Camera-type eye (tissue), 1 donor: Measurements from ENCODE around the gene STIM1. TPM values are rescaled to one million over a fixed set of nuclear protein-coding genes. Genes with fewer than 3 reads are reported as not detected.

Experiments
- total RNA-seq: library from RNA; depleted of rRNA; stranded (reverse); fragments of >200 nt; gene quantifications from one replicate; pipeline ENCODE4 v1.2.3, GENCODE V29; 2014

Gene STIM1
- 32.2 TPM for total RNA-seq

DNA sequence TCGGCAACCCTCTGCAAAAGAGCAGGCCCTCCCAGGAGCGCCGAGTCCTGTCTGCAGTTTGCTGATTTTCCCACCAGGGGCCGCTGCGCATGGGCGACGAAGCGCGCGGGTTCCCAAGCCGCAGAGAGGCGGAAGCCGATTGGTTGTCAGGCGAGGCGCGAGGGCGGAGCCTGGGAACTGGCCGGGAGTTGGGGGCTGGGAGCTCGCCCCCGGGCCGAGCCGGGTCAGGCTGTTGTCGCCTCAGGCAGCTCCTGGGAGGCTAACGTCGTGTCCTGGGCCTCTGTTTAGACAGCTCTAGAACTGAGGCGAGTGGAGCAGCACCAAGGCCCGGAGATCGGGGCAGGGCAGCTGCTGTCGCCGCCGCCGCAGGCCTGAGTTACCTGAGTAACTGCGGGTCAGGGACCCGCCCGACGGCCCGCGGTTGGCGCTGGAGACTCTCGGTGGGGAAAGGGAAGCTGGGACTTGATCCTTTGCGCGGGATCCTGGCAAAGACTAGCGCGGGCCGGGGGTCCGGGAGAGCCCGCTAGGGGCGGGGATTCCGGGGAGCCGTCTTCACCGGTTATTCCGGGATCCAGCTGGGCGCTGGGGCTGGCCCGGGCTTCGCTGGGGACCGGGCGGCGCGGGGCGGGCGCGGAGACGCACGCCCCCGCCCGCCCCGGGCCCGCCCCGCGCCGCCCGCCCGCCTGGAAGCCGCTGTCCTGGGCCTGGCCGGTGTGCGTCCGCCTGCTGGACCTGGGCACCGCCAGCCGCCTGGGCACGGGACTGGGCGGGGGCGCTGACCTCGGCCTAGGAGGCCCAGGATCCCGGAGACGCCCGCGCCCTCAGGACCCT lies at the start of gene STIM1:
TSS of gene STIM1 (plus strand) at position 688 of the 831 bp plus-strand sequence. CDS start 607 bp downstream, outside the sequence.

DNA sequence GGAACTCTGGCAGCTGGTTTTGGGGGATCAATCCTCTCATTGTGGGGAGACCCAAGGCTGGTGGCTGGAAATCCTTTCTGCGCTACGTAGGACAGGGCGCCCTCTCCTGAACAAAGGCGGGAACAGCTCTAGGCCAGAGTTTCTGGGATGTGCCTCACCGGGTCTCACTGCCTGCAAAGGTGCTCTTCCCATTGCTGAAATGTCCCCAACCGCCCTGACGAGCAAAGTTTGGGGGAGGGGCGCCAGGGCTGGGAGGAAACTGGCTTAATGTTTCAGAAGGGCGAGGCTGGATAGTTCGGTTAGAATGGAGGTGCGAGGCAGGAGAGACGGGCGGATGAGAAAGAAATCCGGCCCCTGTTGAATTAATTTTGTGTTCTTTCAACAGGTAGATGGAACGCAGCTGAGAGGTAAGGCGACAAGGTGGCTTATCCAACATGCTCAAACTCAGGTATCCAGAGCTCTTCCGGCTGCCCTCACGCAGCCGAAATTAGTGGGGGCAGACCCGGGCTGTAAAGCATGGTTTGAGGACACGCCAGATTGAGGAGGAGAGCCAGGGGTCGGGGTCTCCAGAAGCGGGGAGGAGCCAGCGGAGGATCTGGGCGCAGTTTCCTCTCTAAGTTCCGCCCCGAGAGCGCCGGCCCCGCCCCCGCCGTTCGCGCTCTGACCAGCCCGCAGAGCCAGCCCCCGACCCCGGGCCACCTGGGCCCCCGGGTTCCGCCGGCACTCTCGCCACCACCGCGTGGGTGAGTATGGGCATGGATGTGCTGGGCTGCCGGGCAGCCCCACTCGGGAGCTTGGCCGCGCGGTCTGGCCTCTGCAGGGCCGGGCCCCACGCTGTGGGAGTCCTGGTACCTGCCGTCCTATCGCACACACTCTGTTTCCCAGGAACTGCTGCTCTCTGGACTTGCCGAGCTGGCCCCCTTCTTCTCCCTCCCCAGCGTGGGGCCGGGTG lies 47.3 kb upstream of the STIM1 start, which contains the start of gene PGAP2:
TSS of gene PGAP2 (plus strand) at position 652 of the 952 bp plus-strand sequence. CDS start 2,700 bp downstream, outside the sequence.

DNA sequence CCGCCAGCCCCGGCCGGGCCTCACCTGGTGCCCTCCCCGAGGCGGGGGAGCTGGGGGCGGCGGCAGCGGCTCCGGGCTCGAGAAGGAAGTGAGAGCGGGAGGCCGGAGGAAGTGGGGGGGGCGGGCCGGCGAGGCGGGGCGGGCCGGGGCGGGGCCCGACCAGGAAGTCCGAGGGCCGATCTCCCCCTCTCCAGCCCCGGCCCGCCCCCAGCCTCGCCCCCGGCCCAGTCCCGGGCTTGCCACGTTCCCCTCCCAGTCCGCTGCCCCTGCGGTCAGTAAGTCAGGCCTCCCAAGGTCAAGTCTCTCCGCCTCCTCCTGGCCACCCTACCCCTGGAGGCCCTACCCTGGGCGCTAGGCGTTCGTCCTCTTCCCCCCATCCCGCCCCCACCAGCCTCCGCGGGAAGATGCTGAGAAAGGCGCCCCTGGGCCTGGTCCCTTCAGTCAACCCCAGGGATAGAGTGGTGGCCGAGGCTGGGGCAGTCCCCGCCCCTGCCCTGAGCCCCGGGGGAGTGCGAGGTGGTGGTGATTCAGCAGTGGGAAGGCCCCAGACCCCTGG lies 14.5 kb upstream of the STIM1 start, which contains the start of gene RHOG:
TSS of gene RHOG (minus strand) at position 90 of the 556 bp plus-strand sequence. CDS start 12,821 bp downstream, outside the sequence.

GRCh38 chr11:4094348-4095291 lies 239.2 kb downstream of the STIM1 start, which contains the start of gene RRM1:
RRM1 (plus strand) TSS chr11:4094799; CDS start chr11:4095013, 214 bp downstream.

Other genes with a start within 250 kb of the STIM1 start
- gene ART5, start 213.7 kb upstream of the STIM1 start, total RNA-seq, result 0.88 TPM
- not detected for gene ART1, start 210.5 kb upstream of the STIM1 start, total RNA-seq
- gene CHRNA10, start 184.3 kb upstream of the STIM1 start, total RNA-seq, result 0.88 TPM
- gene NUP98, start 58.1 kb upstream of the STIM1 start, total RNA-seq, result 186 TPM
- gene PGAP2, start 47.1 kb upstream of the STIM1 start, total RNA-seq, result 44.0 TPM
- gene RHOG, start 14.7 kb upstream of the STIM1 start, total RNA-seq, result 10.2 TPM
- gene RRM1, start 239.1 kb downstream of the STIM1 start, total RNA-seq, result 68.8 TPM